K562 (cell line): ENCODE results near the gene SFTPA2. TPM values are rescaled to one million over a fixed set of nuclear protein-coding genes. Genes with fewer than 3 reads are reported as not detected.
A peak's percentile ranks its signal among the peaks of the same experiment; 100 is the strongest.

ENCODE experiments used
- ATAC-seq: fragments of 200-7000 bp; cut with Tn5 transposase; 3 replicates; pipeline ENCODE4 v1.9.1; 2020; ENCODE audit warnings: moderate library complexity
- BruUV-seq: library from RNA; stranded (reverse); fragments of 400-500 nt; replicated peaks from 2 replicates; lab custom pipeline; 2021; lab: Mats Ljungman, UMichigan
- CTCF ChIA-PET: fragments of 300-600 bp; formaldehyde crosslinking; extraction: SDS; loops from one replicate; lab custom pipeline; 2021; ENCODE audit warnings: low intra/inter-chr PET ratio; lab: Yijun Ruan, JAX
- POLR2A ChIA-PET: fragments of 300-600, 350-650 bp; sonication (Branson Sonifier 250); formaldehyde crosslinking; extraction: SDS; loops from one replicate; lab custom pipeline; 2021; ENCODE audit warnings: antibody characterized with exemption, inconsistent platforms; lab: Yijun Ruan, JAX
- DNase-seq, 4 experiments: peaks; one replicate each; pipeline versions ENCODE4 v3.0.0 to v3.0.0-alpha.2; 2011 to 2018; ENCODE audit warnings: low spot score in 3 of 4, mixed read lengths in 3 of 4; ENCODE audit errors: extremely low read depth in 1 of 4
- FAIRE-seq: peaks from 2 replicates; lab custom pipeline; 2011; peaks lifted over from hg19 to GRCh38; lab: Jason Lieb, UNC
- H2AFZ ChIP-seq: 2 replicates; pipeline ENCODE4 v1.6.0; 2011; ENCODE audit warnings: low read depth, low read length, control low read depth, inconsistent platforms
- H3K27ac ChIP-seq: fragments of 200-600 bp; 3 replicates; pipeline ENCODE4 v1.8.0; 2011; ENCODE audit warnings: low read depth, mild to moderate bottlenecking, control low read depth, inconsistent platforms, low read length, moderate library complexity, mixed read lengths; ENCODE audit errors: extremely low read depth
- H3K27me3 ChIP-seq, 2 experiments: fragments of 300-600 bp in 1 of 2; 2 replicates in 1 of 2; 3 replicates in 1 of 2; pipeline versions ENCODE4 v1.6.0 to v1.8.0; 2011; ENCODE audit warnings: inconsistent platforms in 2 of 2, low read length in 2 of 2, mild to moderate bottlenecking in 1 of 2, mixed read lengths in 1 of 2, moderate library complexity in 1 of 2; ENCODE audit not compliant: control insufficient read depth in 2 of 2, insufficient read depth in 2 of 2
- H3K36me3 ChIP-seq: fragments of 300-600 bp; 3 replicates; pipeline ENCODE4 v1.8.0; 2011; ENCODE audit warnings: mild to moderate bottlenecking, low read length, inconsistent platforms; ENCODE audit not compliant: control insufficient read depth, insufficient read depth
- H3K4me1 ChIP-seq, 2 experiments: fragments of 200-600 bp in 1 of 2; replicated peaks in 1 of 2; 2 replicates in 1 of 2; 3 replicates in 1 of 2; pipeline versions ENCODE4 v1.5.1 to v1.8.0; 2011; ENCODE audit warnings: inconsistent platforms in 2 of 2, low read length in 2 of 2, mild to moderate bottlenecking in 1 of 2, mixed read lengths in 1 of 2, moderate library complexity in 1 of 2; ENCODE audit not compliant: control insufficient read depth in 2 of 2, insufficient read depth in 2 of 2
- H3K4me2 ChIP-seq: 2 replicates; pipeline ENCODE4 v1.6.1; 2011; ENCODE audit warnings: low read length, control low read depth, inconsistent platforms, mixed read lengths; ENCODE audit not compliant: insufficient read depth
- H3K4me3 ChIP-seq: fragments of 200-600 bp; sonication (generic), shearing (Covaris generic); 2 replicates; pipeline ENCODE4 v1.5.1; 2016; ENCODE audit warnings: control low read depth, inconsistent platforms
- H3K79me2 ChIP-seq: fragments of 200-600 bp; 3 replicates; pipeline ENCODE4 v1.8.0; 2011; ENCODE audit warnings: low read length, inconsistent platforms; ENCODE audit not compliant: control insufficient read depth, insufficient read depth
- H3K9ac ChIP-seq, 2 experiments: 2 replicates each; pipeline versions ENCODE4 v1.6.0 to v1.6.1; 2011; ENCODE audit warnings: low read depth in 2 of 2, low read length in 2 of 2, control low read depth in 1 of 2, inconsistent platforms in 1 of 2, mild to moderate bottlenecking in 1 of 2, mixed read lengths in 1 of 2; ENCODE audit not compliant: insufficient read depth in 1 of 2
- H3K9me1 ChIP-seq: one replicate; pipeline ENCODE4 v1.6.0; 2011; ENCODE audit warnings: inconsistent platforms, mild to moderate bottlenecking, low read length, moderate library complexity; ENCODE audit not compliant: control insufficient read depth, insufficient read depth
- H3K9me3 ChIP-seq: replicated peaks from 2 replicates; pipeline ENCODE4 v1.5.1; 2011; ENCODE audit warnings: low read depth, low read length, inconsistent platforms; ENCODE audit not compliant: control insufficient read depth, insufficient read depth
- H4K20me1 ChIP-seq: replicated peaks from 2 replicates; pipeline ENCODE4 v1.6.1; 2011; ENCODE audit warnings: low read length, inconsistent platforms, mixed read lengths; ENCODE audit not compliant: control insufficient read depth, insufficient read depth
- C11orf30 ChIP-seq: fragments of 450-650 bp; IDR thresholded peaks from 2 replicates; pipeline ENCODE4 v1.6.1; 2016; ENCODE audit warnings: low read depth, mild to moderate bottlenecking
- DIDO1 ChIP-seq: fragments of 450-650 bp; IDR thresholded peaks from 2 replicates; pipeline ENCODE4 v1.6.1; 2016; ENCODE audit warnings: low read depth, missing biosample characterization, missing genetic modification characterization
- GTF2F1 ChIP-seq: IDR thresholded peaks from 2 replicates; pipeline ENCODE4 v1.6.1; 2011; ENCODE audit warnings: low read depth, low read length, improper control_type of control experiment
- HIVEP1 ChIP-seq: fragments of 250-450 bp; sonication (Bioruptor Pico); IDR thresholded peaks from 2 replicates; pipeline ENCODE4 v1.4.0; 2020; ENCODE audit warnings: mild to moderate bottlenecking
- HSF4 ChIP-seq: fragments of 250-450 bp; sonication (Bioruptor Pico); IDR thresholded peaks from 2 replicates; pipeline ENCODE4 v2.1.2; 2022; ENCODE audit warnings: mild to moderate bottlenecking, moderate library complexity, borderline replicate concordance
- MAFG ChIP-seq: fragments of 450-650 bp; conservative IDR thresholded peaks from 2 replicates; pipeline ENCODE4 v1.6.1; 2016; ENCODE audit warnings: missing genetic modification characterization, missing compliant biosample characterization
- MYC ChIP-seq, 2 experiments: fragments of 250-450 bp in 1 of 2; sonication (Bioruptor Pico) in 1 of 2; IDR thresholded peaks; 2 replicates each; pipeline versions ENCODE4 v1.5.1 to v1.6.1; 2012 to 2021; ENCODE audit warnings: low read depth in 2 of 2, borderline replicate concordance in 1 of 2, improper control_type of control experiment in 1 of 2, low read length in 1 of 2, mild to moderate bottlenecking in 1 of 2, moderate library complexity in 1 of 2
- NFIC ChIP-seq: fragments of 450-650 bp; IDR thresholded peaks from 2 replicates; pipeline ENCODE4 v1.6.1; 2017; ENCODE audit warnings: mild to moderate bottlenecking, inconsistent platforms
- ZNF316 ChIP-seq: fragments of 450-650 bp; IDR thresholded peaks from 2 replicates; pipeline ENCODE4 v1.6.1; 2016
- WGBS: fragments of 100-300 bp; shearing (Covaris generic); methylation state at CpG from one replicate; pipeline ENCODE4 v1.1.6; 2016; ENCODE audit warnings: low coverage, mixed read lengths; ENCODE audit not compliant: insufficient coverage; ENCODE audit errors: missing lambda C conversion rate; 5-methylcytosine and 5-hydroxymethylcytosine counted together
- in situ Hi-C: fragments of 300-500 bp; cut with MboI; formaldehyde crosslinking; loops from 4 replicates; pipeline ENCODE4 v1.15.0; 2018; ENCODE audit warnings: inconsistent platforms, mixed read lengths
- intact Hi-C: fragments of 100-400 bp; cut with micrococcal nuclease; formaldehyde crosslinking; loops from 2 replicates; pipeline ENCODE4 v1.14.2; 2022
- polyA plus RNA-seq, 8 experiments: library from polyadenylated mRNA; depleted of rRNA in 4 of 8; stranded (reverse) in 5 of 8; unstranded in 3 of 8; fragments of >200 nt; fragmentation: Nextera tagmentation in 2 of 8; fragmentation: Illumina TruSeq in 1 of 8; extraction: Ambion mirVana in 2 of 8; extraction: Trizol in 1 of 8; gene quantifications; 2 replicates each; pipeline versions ENCODE4 v1.2.1 to v1.2.3, GENCODE V29; 2011 to 2014; ENCODE audit warnings: inconsistent platforms in 1 of 8, missing spikeins in 1 of 8
- total RNA-seq, 7 experiments: library from RNA; depleted of rRNA in 6 of 7; stranded (reverse); fragments of >200 nt in 6 of 7; fragmentation: Illumina TruSeq in 2 of 7; extraction: Trizol in 2 of 7; gene quantifications; 2 replicates each; pipeline versions ENCODE4 v1.2.1 to v1.2.3, GENCODE V29; 2011 to 2021; ENCODE audit warnings: low replicate concordance in 1 of 7
- TF ChIP-seq, protein P1 (sequence below): fragments of 250-450 bp; sonication (Bioruptor Pico); IDR thresholded peaks from 2 replicates; pipeline ENCODE4 v1.4.0; 2020

Gene SFTPA2
- total and polyA plus RNA-seq, 9 of the 15 experiments (the other 6 are each of a cell fraction or from before 2014, with no cell fraction given): 4.1 TPM; not detected in 8

GRCh38 chr10:79579361-79579760 is 19.2 kb upstream of the SFTPA2 start:
- Histone ChIP-seq H3K27me3 (peaks cover 0 to 6% of the 10 kb centered on the region in 2 experiments; a peak in 1 of 5 replicates), H3K9me3 (no peaks in the 10 kb centered on the region), H4K20me1 (no peaks in the 10 kb centered on the region), H3K4me3 (no peak overlapping the region), H2AFZ (no peak overlapping the region), H3K79me2 (no peaks in the 10 kb centered on the region), H3K4me1 (no peaks in the 10 kb centered on the region), H3K36me3 (no peaks in the 10 kb centered on the region), H3K9me1 (no peaks in the 10 kb centered on the region), H3K4me2 (no peak overlapping the region), H3K27ac (no peak overlapping the region), H3K9ac (no peak overlapping the region)
- CTCF ChIA-PET: no interaction called here
- ATAC-seq (no peak), FAIRE-seq (no peak), DNase-seq (no peak)
- no TSS peak for BruUV-seq
- intact Hi-C loops (no loop called here), in situ Hi-C loops (no loop called here)
- WGBS: 2% methylated on average over 2 of the region's 2 CpGs
- TF ChIP-seq MYC (IDR thresholded peaks at IDR 0.05; ENCODE audit: low read depth, low read length) (no peak), MYC (CRISPR knock-in tag; IDR thresholded peaks at IDR 0.05; ENCODE audit: borderline replicate concordance, low read depth) (no peak), ZNF316 (peak; percentile 73), DIDO1 (tag) (no peak), HSF4 (CRISPR knock-in tag) (no peak), HIVEP1 (no peak), GTF2F1 (no peak), MAFG (0 out of 2 replicates have a peak, but pooled peaks have one; percentile 25), C11orf30 (peak; percentile 39; the same call in 1 of the 2 replicates), NFIC (no peak)
- TF ChIP-seq, protein P1, sequence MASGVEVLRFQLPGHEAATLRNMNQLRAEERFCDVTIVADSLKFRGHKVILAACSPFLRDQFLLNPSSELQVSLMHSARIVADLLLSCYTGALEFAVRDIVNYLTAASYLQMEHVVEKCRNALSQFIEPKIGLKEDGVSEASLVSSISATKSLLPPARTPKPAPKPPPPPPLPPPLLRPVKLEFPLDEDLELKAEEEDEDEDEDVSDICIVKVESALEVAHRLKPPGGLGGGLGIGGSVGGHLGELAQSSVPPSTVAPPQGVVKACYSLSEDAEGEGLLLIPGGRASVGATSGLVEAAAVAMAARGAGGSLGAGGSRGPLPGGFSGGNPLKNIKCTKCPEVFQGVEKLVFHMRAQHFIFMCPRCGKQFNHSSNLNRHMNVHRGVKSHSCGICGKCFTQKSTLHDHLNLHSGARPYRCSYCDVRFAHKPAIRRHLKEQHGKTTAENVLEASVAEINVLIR: no peak
- POLR2A ChIA-PET: no interaction called here
